Stomach smooth muscle (tissue), 2 donors: ENCODE measurements around the gene RASAL3.

Experiments
- H3K27ac ChIP-seq: one replicate; pipeline ENCODE4 v1.7.0; 2013; ENCODE audit warnings: mild to moderate bottlenecking, low read length, inconsistent platforms
- H3K27me3 ChIP-seq, 2 donors: one replicate each; pipeline ENCODE4 v1.7.0; 2013; ENCODE audit warnings: low read length in 2 of 2; ENCODE audit not compliant: insufficient read depth in 2 of 2, control insufficient read depth in 1 of 2
- H3K36me3 ChIP-seq, 2 donors: one replicate each; pipeline ENCODE4 v1.7.0; 2013; ENCODE audit warnings: low read length in 2 of 2; ENCODE audit not compliant: control insufficient read depth in 2 of 2, insufficient read depth in 2 of 2
- H3K4me1 ChIP-seq: one replicate; pipeline ENCODE4 v1.7.0; 2013; ENCODE audit warnings: low read length; ENCODE audit not compliant: control insufficient read depth, insufficient read depth
- H3K4me3 ChIP-seq, 2 donors: one replicate each; pipeline ENCODE4 v1.7.0; 2013; ENCODE audit warnings: low read length in 2 of 2
- H3K9ac ChIP-seq, 2 donors: one replicate each; pipeline ENCODE4 v1.7.0; 2013; ENCODE audit warnings: low read length in 2 of 2, mild to moderate bottlenecking in 1 of 2
- H3K9me3 ChIP-seq, 2 donors: one replicate each; pipeline ENCODE4 v1.7.0; 2013; ENCODE audit warnings: low read length in 2 of 2; ENCODE audit not compliant: control insufficient read depth in 2 of 2
- donor health status: healthy.
- donor health status: Pancreatic carcinoma.

Gene RASAL3

GRCh38 chr19:15471639-15472101, 7.3 kb upstream of the RASAL3 start:
- no peak overlapping the region for H3K27ac ChIP-seq
- H3K27me3 ChIP-seq, result peaks cover 23 to 25% of the 10 kb centered on the region in 2 donors
- H3K4me1 ChIP-seq, result peaks cover 9% of the 10 kb centered on the region
- H3K36me3 ChIP-seq, result no peaks in the 10 kb centered on the region
- H3K4me3 ChIP-seq, result no peak overlapping the region
- H3K9ac ChIP-seq, result no peak overlapping the region
- H3K9me3 ChIP-seq, result peaks cover 3 to 5% of the 10 kb centered on the region in 2 donors

- Histone ChIP-seq H3K9ac (no peak overlapping the region), H3K4me3 (peak overlapping the region; percentile 31 to 58), H3K9me3 (peaks cover 0 to 3% of the 10 kb centered on the region in 2 donors), H3K36me3 (no peaks in the 10 kb centered on the region), H3K27me3 (peaks cover 23 to 30% of the 10 kb centered on the region in 2 donors), H3K4me1 (peaks cover 9% of the 10 kb centered on the region), H3K27ac (no peak overlapping the region)
Measured at GRCh38 chr19:15469513-15470297, 5.4 kb upstream of the RASAL3 start.

- Histone ChIP-seq H3K27me3 (peaks cover 24 to 34% of the 10 kb centered on the region in 2 donors), H3K27ac (no peak overlapping the region), H3K9ac (no peak overlapping the region), H3K36me3 (no peaks in the 10 kb centered on the region), H3K4me1 (peaks cover 9% of the 10 kb centered on the region), H3K9me3 (peaks cover 0 to 3% of the 10 kb centered on the region in 2 donors), H3K4me3 (peak overlapping the region in 1 of 2 donors; percentile 58)
Measured at GRCh38 chr19:15468675-15469512, 4.5 kb upstream of the RASAL3 start.

GRCh38 chr19:15467734-15468214, 3.4 kb upstream of the RASAL3 start:
- H3K4me3 ChIP-seq, result no peak overlapping the region
- H3K9ac ChIP-seq, result no peak overlapping the region
- H3K27ac ChIP-seq, result no peak overlapping the region
- H3K36me3 ChIP-seq, result no peaks in the 10 kb centered on the region
- H3K4me1 ChIP-seq, result peaks cover 9% of the 10 kb centered on the region
- peaks cover 0 to 2% of the 10 kb centered on the region in 2 donors for H3K9me3 ChIP-seq
- H3K27me3 ChIP-seq, result peaks cover 30 to 37% of the 10 kb centered on the region in 2 donors

- no peak overlapping the region for H3K4me3 ChIP-seq
- no peaks in the 10 kb centered on the region for H3K36me3 ChIP-seq
- no peaks in the 10 kb centered on the region for H3K9me3 ChIP-seq
- peaks cover 30 to 37% of the 10 kb centered on the region in 2 donors for H3K27me3 ChIP-seq
- H3K9ac ChIP-seq, result no peak overlapping the region
- no peak overlapping the region for H3K27ac ChIP-seq
- H3K4me1 ChIP-seq, result peaks cover 9% of the 10 kb centered on the region
Measured at GRCh38 chr19:15466851-15467733, 2.7 kb upstream of the RASAL3 start.

- Histone ChIP-seq H3K27me3 (peaks cover 16 to 27% of the 10 kb centered on the region in 2 donors), H3K9me3 (no peaks in the 10 kb centered on the region), H3K4me3 (peak overlapping the region in 1 of 2 donors; percentile 22), H3K27ac (no peak overlapping the region), H3K36me3 (no peaks in the 10 kb centered on the region), H3K9ac (no peak overlapping the region), H3K4me1 (no peaks in the 10 kb centered on the region)
Measured at GRCh38 chr19:15463861-15464371, 428 bp downstream of the RASAL3 start.

- H3K4me3 ChIP-seq, result no peak overlapping the region
- no peaks in the 10 kb centered on the region for H3K36me3 ChIP-seq
- H3K9ac ChIP-seq, result no peak overlapping the region
- H3K27ac ChIP-seq, result no peak overlapping the region
- H3K27me3 ChIP-seq, result peaks cover 21 to 27% of the 10 kb centered on the region in 2 donors
- no peaks in the 10 kb centered on the region for H3K9me3 ChIP-seq
- peaks cover 10% of the 10 kb centered on the region for H3K4me1 ChIP-seq
Measured at GRCh38 chr19:15461694-15462093, 2.6 kb downstream of the RASAL3 start.

GRCh38 chr19:15457701-15458484, 6.5 kb downstream of the RASAL3 start:
- Histone ChIP-seq H3K4me1 (peaks cover 22% of the 10 kb centered on the region), H3K27ac (no peak overlapping the region), H3K9me3 (no peaks in the 10 kb centered on the region), H3K27me3 (peaks cover 37 to 41% of the 10 kb centered on the region in 2 donors), H3K4me3 (peak overlapping the region in 1 of 2 donors; percentile 44), H3K9ac (no peak overlapping the region), H3K36me3 (no peaks in the 10 kb centered on the region)

- H3K4me3 ChIP-seq, result peak overlapping the region in 1 of 2 donors; percentile 44
- peaks cover 37 to 41% of the 10 kb centered on the region in 2 donors for H3K27me3 ChIP-seq
- no peak overlapping the region for H3K9ac ChIP-seq
- no peak overlapping the region for H3K27ac ChIP-seq
- H3K9me3 ChIP-seq, result no peaks in the 10 kb centered on the region
- H3K4me1 ChIP-seq, result peaks cover 26% of the 10 kb centered on the region
- no peaks in the 10 kb centered on the region for H3K36me3 ChIP-seq
Measured at GRCh38 chr19:15456871-15457700, 7.3 kb downstream of the RASAL3 start.
